Measurements from ENCODE around the gene DPP6.

Gene DPP6

GRCh38 chr7:154412105-154412504, 359.9 kb downstream of the DPP6 start:
- DNase-seq (ENCODE audit: low read depth in 2 of 2): no peak

GRCh38 chr7:154415709-154416399, 363.7 kb downstream of the DPP6 start:
- no peak for DNase-seq (ENCODE audit: low read depth in 2 of 2)

- DNase-seq (ENCODE audit: low read depth in 2 of 2): no peak
Observed at GRCh38 chr7:154416714-154417113, 364.5 kb downstream of the DPP6 start.

- no peak for DNase-seq (ENCODE audit: low read depth in 2 of 2)
Observed at GRCh38 chr7:154419344-154419743, 367.1 kb downstream of the DPP6 start.

GRCh38 chr7:154423231-154423630, 371.0 kb downstream of the DPP6 start:
- DNase-seq (ENCODE audit: low read depth in 2 of 2): no peak

GRCh38 chr7:154424350-154424749, 372.2 kb downstream of the DPP6 start:
- DNase-seq (ENCODE audit: low read depth in 2 of 2): no peak

- DNase-seq (ENCODE audit: low read depth in 2 of 2): no peak
Observed at GRCh38 chr7:154425271-154425670, 373.1 kb downstream of the DPP6 start.

GRCh38 chr7:154426778-154427177, 374.6 kb downstream of the DPP6 start:
- no peak for DNase-seq (ENCODE audit: low read depth in 2 of 2)

GRCh38 chr7:154427533-154427932, 375.3 kb downstream of the DPP6 start:
- no peak for DNase-seq (ENCODE audit: low read depth in 2 of 2)

GRCh38 chr7:154429666-154430404, 377.6 kb downstream of the DPP6 start:
- no peak for DNase-seq (ENCODE audit: low read depth in 2 of 2)

- DNase-seq (ENCODE audit: low read depth in 2 of 2): no peak
Observed at GRCh38 chr7:154430640-154431039, 378.4 kb downstream of the DPP6 start.

GRCh38 chr7:154431045-154431444, 378.8 kb downstream of the DPP6 start:
- no peak for DNase-seq (ENCODE audit: low read depth in 2 of 2)

GRCh38 chr7:154433632-154434598, 381.7 kb downstream of the DPP6 start:
- no peak for DNase-seq (ENCODE audit: low read depth in 2 of 2)

- no peak for DNase-seq (ENCODE audit: low read depth in 2 of 2)
Observed at GRCh38 chr7:154436560-154436959, 384.4 kb downstream of the DPP6 start.

- DNase-seq (ENCODE audit: low read depth in 2 of 2): no peak
Observed at GRCh38 chr7:154437234-154437633, 385.0 kb downstream of the DPP6 start.

GRCh38 chr7:154438571-154439367, 386.6 kb downstream of the DPP6 start:
- no peak for DNase-seq (ENCODE audit: low read depth in 2 of 2)

GRCh38 chr7:154440058-154440457, 387.9 kb downstream of the DPP6 start:
- no peak for DNase-seq (ENCODE audit: low read depth in 2 of 2)

- no peak for DNase-seq (ENCODE audit: low read depth in 2 of 2)
Observed at GRCh38 chr7:154440651-154441050, 388.5 kb downstream of the DPP6 start.

- DNase-seq (ENCODE audit: low read depth in 2 of 2): no peak
Observed at GRCh38 chr7:154441811-154442210, 389.6 kb downstream of the DPP6 start.

GRCh38 chr7:154442939-154443338, 390.7 kb downstream of the DPP6 start:
- no peak for DNase-seq (ENCODE audit: low read depth in 2 of 2)

- DNase-seq (ENCODE audit: low read depth in 2 of 2): no peak
Observed at GRCh38 chr7:154450451-154450850, 398.3 kb downstream of the DPP6 start.

Measured in stimulated activated CD4-positive, alpha-beta T cell treated with anti-CD3 and anti-CD28 coated beads, Interleukin-12 subunit alpha, Interleukin-12 subunit beta, amount 100 ng/mL, for 24 hours (primary cell).